ENCODE data around the gene DPH1.

The DPH1 gene

GRCh38 chr17:2081564-2081963, 51.6 kb downstream of the DPH1 start:
- DNase-seq (ENCODE audit: low read depth in 2 of 2) = no peak

GRCh38 chr17:2082003-2082781, 52.2 kb downstream of the DPH1 start:
- DNase-seq (ENCODE audit: low read depth in 2 of 2) = no peak

GRCh38 chr17:2083613-2084035, 53.7 kb downstream of the DPH1 start:
- DNase-seq (ENCODE audit: low read depth in 2 of 2) = no peak

GRCh38 chr17:2084036-2084765, 54.2 kb downstream of the DPH1 start:
- no peak for DNase-seq (ENCODE audit: low read depth in 2 of 2)

- DNase-seq (ENCODE audit: low read depth in 2 of 2) = no peak
These were observed 55.1 kb downstream of the DPH1 start for GRCh38 chr17:2084766-2085647.

GRCh38 chr17:2085648-2085949, 55.6 kb downstream of the DPH1 start:
- no peak for DNase-seq (ENCODE audit: low read depth in 2 of 2)

GRCh38 chr17:2086306-2086705, 56.4 kb downstream of the DPH1 start:
- DNase-seq (ENCODE audit: low read depth in 2 of 2) = no peak

GRCh38 chr17:2087597-2088211, 57.8 kb downstream of the DPH1 start:
- peak; percentile 26 to 34 for DNase-seq (ENCODE audit: low read depth in 2 of 2)

GRCh38 chr17:2089021-2089422, 59.1 kb downstream of the DPH1 start:
- DNase-seq (ENCODE audit: low read depth in 2 of 2) = no peak

- DNase-seq (ENCODE audit: low read depth in 2 of 2) = no peak
These were observed 60.3 kb downstream of the DPH1 start for GRCh38 chr17:2090210-2090641.

GRCh38 chr17:2090804-2091534, 61.0 kb downstream of the DPH1 start:
- no peak for DNase-seq (ENCODE audit: low read depth in 2 of 2)

- no peak for DNase-seq (ENCODE audit: low read depth in 2 of 2)
These were observed 62.3 kb downstream of the DPH1 start for GRCh38 chr17:2092253-2092652.

- DNase-seq (ENCODE audit: low read depth in 2 of 2) = no peak
These were observed 63.4 kb downstream of the DPH1 start for GRCh38 chr17:2093349-2093748.

Data from stimulated activated CD8-positive, alpha-beta memory T cell treated with anti-CD3 and anti-CD28 coated beads, Interleukin-7, amount 100 ng/mL, for 4 hours (primary cell).